Measurements from ENCODE around the gene MGST2.

Gene MGST2

DNA sequence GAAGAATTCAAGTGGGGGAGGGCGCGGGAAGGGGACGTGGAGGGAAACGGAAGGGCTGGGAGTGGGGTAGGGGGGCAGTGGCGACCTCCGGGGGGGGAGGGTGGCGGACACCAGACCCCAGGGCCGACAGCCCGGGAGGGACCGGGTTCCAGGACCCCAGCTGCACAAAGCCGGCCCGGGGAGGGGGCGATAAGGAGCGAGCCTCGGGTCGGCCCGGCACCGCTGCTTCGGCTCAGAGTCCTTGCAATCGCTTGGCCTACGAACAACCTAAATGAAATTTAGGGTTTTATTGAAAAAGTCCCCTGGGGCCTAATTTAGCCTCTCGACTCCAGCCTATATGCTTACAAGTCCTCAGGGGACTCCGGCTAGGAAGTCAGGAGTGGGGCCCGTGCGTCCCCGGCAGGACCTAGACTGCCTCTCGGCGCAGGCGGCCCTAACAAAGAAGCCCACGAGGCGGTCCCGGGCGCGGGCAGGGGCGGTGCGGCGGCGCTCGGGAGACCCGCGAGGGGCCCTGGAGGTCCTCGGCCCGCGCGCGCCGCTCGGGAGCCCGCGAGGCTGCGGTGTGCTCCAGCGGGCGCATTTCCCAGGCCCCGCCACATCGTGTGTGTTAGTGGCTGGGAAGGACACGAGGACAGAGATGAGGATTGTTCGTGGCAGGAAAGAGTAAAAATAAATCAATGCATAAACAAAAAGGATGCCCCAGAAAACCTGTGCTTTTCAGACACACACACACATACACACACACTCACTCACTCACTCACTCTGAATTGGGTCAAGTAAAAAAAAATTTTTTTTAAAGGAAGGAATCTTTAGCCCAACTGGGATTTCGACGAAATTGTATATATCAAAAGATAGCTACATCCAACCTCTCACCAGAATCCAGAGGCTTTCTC lies 70.0 kb downstream of the MGST2 start:
- in situ Hi-C loops (cut with MboI; ENCODE audit: low sequenced_read_pairs): no loop called here

DNA sequence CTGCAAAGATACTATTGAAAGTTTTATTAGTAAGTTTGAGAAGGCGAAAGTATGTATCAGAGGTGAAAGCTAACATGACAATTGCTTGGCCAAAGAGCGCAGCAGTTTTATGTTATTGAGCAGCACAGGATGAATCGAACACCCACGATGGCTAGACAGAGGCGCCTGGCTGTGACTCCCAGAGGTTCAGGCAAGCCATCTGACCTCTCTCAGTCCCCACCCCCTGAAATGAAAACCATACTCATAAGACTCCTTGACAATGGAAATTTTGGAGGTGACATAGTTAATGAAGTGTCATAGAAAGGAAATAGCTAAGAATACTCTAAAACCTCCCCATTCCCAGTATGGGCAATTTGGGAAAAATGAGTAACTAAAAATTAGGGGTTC lies 70.6 kb downstream of the MGST2 start:
- in situ Hi-C loops (cut with MboI; ENCODE audit: low sequenced_read_pairs): no loop called here

DNA sequence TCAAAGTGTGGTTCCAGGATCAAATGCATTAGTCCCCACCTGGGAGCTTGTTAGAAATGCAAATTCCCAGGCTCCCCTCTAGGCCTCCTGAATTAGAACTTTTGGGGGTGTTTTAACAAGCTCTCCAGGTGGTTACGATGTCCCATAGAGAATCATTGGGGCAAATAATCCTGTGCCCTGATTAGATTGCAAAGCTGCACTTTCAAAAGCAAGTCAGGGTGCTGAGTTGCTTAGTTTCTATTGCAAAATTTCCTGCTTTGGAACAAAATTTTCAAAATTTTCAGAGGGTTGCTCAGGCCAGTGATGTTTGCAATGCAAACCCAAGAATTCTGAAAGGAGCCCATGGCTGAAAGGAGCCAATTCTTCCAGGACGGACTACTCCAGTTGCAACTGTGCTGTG lies 71.0 kb downstream of the MGST2 start:
- in situ Hi-C loops (cut with MboI; ENCODE audit: low sequenced_read_pairs): no loop called here

DNA sequence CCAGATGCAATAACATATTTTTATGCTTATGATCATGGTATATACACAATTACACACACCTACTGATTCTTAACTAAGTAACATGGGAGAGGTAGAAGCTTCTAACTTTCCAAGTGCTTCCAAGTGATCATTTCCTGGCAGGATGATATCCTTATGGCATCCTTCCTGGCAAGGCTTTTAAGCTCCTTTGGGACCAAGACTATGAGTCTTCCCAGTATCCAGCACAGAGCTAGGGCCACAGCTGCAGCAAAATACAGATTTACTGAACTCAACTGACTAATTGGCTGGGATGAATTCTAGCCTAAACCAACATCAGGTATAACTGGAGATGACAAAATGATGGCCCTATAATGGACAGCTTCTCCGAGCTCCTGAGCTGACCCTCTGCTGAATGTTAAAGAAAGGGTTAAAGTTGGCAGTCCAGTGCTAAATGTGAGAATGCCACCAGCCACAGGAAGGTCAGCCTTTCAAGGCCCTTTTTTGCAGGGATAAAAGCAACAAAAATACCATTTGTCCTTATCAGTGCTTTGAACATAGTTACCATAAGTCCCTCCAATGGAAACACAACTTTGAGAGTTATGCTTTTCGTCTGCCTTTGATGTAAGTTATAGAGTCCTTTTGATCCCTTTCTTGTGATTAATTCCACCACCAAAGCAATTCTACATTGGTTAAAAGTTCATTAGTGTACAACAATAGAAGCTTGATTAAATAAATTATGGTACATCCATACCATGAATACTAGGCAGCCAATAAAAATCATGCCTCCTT lies 73.4 kb downstream of the MGST2 start:
- in situ Hi-C loops (cut with MboI; ENCODE audit: low sequenced_read_pairs): no loop called here

DNA sequence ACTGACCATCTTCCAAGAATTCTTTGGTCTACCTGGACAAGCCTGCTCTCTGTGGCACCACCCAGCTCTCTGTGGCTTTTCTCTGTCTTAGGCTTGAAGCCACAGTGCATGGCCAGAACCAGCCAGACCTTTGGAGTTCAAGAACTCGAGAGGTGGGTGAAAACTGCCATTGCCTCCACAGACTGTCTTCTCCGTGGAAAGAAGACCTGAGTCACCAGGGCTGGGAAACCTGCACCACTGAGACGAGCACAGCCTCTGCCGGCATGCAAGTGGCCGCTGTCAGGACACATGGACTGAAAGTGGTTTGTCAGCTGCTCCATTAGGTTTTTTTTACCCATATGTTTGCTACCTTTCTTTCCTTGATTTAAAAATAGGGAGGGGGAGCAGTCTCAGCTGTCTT lies 74.5 kb downstream of the MGST2 start:
- in situ Hi-C loops (cut with MboI; ENCODE audit: low sequenced_read_pairs): no loop called here

DNA sequence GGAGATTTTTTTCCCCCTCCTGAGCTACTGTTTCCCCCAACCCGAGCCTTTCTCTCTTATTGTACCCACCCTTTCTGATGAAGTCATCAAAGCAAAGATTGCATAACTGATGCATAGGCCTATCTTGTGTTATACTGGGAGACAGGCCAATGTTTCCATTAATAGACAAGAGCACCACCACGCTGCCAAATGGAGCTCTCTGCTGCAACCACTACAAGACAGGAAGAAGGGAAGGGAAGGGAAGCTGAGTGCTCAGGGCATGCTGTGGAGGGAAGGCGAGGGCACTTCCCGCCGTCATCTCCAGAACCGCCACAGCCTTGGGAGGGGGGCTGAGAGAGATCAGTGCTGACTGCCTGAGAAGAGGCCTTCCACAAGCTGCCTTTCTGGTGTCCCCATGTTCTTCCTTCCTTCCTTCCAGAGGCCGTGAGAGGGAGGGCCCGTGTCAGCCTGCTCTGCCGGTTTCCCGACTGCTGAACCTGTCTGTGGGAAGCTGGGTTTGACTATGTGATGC lies 75.0 kb downstream of the MGST2 start:
- in situ Hi-C loops (cut with MboI; ENCODE audit: low sequenced_read_pairs): no loop called here

DNA sequence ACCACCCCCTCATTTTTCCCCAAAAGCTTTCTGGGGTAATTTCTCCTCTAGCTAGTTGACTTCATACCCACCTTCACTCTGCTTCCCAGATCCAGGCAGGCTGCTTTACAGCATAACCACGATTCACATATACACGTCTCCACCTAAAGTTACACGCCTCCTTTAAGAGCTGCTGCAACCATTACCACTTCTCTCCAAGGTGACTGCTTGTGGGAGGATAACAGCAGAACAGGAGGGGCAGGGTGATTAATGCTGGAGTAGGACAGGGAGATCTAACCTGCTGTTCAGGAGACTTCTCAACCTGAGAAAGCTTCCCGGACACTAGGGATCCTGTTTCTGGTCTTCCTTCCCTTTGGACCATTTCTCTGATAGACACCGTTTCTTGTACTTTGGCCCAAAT lies 77.4 kb downstream of the MGST2 start:
- in situ Hi-C loops (cut with MboI; ENCODE audit: low sequenced_read_pairs): no loop called here

DNA sequence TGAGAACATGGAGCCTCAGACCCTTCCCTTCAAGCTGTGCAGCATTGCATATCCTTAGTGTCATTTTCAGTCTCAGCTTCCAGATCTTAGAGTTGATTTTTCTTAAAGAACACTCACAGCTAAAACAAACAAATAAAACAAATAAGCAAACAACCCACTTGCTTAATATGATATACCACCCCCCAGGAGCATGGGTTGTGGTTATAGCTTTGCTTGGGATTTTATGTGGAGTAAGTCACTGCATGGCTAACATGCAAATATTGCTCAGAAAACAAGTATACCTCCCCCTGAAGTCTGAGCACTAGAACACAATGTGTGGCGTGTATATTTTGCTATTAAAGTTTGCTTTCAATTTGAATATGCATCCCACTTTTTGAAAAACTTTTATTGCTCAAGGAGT lies 78.6 kb downstream of the MGST2 start:
- in situ Hi-C loops (cut with MboI; ENCODE audit: low sequenced_read_pairs): no loop called here

DNA sequence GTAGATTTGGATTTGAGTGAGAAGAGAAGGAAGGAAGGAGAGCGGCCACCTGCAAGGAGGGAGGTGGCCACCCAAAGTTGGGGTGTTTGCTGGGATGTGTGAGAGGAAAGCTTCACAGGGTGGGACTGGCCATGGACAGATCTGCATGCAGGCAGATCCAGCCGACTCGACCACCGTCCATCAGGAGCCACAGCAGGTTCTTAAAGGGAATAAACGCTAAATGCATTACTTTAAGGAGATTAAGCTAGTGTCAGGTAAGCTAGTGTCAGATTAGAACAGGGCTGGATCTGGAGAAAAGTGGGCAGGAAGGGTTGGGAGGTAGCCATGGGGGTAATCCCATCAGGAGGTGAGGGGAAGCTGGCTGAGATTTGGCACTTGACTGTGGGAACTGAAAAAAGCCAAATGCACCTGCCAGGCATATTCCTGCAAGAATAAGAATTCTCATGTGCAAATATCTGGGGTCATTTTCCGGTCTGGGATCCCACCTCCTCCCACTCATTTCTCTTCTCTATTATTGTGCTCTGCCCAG lies 79.6 kb downstream of the MGST2 start:
- in situ Hi-C loops (cut with MboI; ENCODE audit: low sequenced_read_pairs): no loop called here

DNA sequence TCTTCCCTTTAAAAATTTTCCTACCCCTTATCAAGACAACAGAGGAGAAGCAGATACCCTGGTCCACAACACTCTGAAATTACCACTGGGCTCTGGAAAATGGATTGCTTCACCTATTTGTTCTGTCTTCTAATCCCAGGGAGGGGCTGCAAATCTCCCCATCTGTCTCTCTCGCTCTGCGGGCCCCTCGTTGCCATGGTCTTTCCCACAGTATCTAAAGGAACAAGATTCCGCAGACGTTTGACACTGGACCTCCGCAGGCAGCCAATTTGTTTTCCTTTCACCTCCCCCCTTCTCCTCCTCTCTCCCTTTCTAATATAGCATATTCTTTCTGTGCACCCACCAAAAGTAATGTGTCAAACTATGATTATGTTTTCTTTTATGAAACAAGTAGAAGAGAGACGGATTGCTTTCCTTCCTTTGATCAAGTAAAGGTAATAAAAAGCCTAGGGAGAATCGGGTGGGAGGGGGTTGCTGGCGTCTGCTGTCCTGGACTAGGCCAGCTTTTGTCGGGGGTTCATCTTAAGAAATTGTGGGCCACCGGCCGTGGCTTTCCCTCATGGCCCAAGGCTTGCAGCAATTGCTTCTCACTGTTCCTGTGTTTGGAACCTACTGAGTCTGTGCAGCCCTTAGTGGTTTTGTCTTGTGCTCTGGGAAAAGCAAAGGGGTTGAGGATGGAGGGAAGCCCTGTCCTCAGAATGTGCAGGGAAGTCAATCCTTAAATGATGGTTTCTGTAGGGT lies 81.0 kb downstream of the MGST2 start:
- in situ Hi-C loops (cut with MboI; ENCODE audit: low sequenced_read_pairs): no loop called here

DNA sequence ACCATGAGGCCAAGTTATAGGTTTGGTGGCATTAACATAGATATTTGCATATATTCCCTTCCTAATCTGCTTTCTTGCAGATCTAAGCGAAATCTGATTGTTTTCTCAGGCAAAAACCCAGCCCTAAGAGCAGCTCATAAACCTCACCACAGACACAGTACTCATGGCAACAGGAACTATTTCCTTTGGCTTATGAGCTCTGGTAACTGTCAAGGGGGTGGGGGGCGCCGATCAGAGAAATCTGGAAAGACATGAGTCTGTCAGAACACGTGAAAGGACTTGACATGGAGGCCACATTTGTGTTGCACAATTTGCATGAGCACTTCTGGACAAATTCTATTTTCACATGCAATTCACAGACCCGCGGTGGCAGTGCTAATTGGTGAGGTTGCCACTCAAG lies 83.7 kb downstream of the MGST2 start:
- in situ Hi-C loops (cut with MboI; ENCODE audit: low sequenced_read_pairs): no loop called here

DNA sequence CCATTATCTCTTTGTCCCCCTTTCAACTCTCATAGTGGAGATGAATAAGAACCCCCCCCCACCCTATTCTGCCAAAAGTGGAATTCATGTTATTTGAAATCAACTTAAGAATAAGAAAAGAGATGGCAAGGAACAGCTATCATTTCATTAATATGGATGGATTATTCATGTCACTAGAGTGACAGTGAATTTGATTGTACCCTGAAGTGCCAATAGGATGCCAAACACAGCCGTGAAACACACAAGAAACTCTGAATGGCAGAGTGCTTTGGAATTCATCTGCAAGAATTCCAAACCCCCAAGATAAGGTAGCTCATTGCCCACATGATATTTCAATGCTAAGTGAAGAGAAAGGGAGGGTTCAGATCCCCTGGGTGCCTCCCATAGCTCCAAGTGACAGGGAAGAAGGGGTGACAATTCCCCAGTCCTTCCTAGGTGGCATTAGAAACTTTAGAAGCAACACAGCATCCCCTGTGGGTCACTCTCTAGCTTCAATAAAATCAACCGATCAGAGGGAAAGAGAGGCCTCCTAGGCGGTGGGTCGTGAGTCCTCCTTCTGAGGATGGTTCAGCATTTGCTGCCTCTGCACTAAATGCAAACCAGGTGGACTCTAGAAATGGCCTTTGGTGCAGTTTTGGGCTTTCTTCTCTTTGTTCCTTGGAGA lies 84.3 kb downstream of the MGST2 start:
- in situ Hi-C loops (cut with MboI; ENCODE audit: low sequenced_read_pairs): no loop called here

DNA sequence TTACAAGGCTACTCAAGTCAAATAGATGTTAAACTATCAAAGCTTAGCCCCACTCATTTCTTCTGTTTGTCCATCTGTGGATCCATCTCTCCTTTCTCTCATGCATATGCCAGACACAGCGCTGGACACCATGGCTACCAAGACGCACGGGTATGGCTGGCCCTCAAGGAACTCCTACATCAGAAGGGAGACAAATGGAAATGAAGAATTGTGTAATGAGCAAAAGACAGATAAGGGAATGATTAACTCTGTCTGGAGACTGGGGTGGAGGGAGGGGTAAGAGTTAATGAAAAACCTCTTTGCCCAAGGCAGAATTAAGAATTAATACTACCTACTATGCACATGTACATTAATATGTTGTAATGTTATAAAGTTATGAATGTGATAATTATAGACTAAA lies 88.1 kb downstream of the MGST2 start:
- in situ Hi-C loops (cut with MboI; ENCODE audit: low sequenced_read_pairs): no loop called here
